GM23338 (cell line): Measurements from ENCODE around the gene TRIP10. TPM values are rescaled to one million over a fixed set of nuclear protein-coding genes. Genes with fewer than 3 reads are reported as not detected.

Source experiments
- ATAC-seq: fragments of 200-7000 bp; cut with Tn5 transposase; 3 replicates; pipeline ENCODE4 v1.9.1; 2020
- DNase-seq: peaks from one replicate; pipeline ENCODE4 v3.0.0-alpha.2; 2015; ENCODE audit warnings: low spot score
- H2AFZ ChIP-seq: fragments of 200-600 bp; sonication (generic); 2 replicates; pipeline ENCODE4 v1.8.0; 2016; ENCODE audit warnings: antibody characterized with exemption, mild to moderate bottlenecking, moderate library complexity
- H3F3A ChIP-seq: fragments of 200-600 bp; sonication (generic); replicated peaks from 2 replicates; pipeline ENCODE4 v1.8.0; 2017; ENCODE audit warnings: antibody characterized with exemption, mixed run types, low read depth
- H3K27ac ChIP-seq: fragments of 200-600 bp; sonication (generic); 2 replicates; pipeline ENCODE4 v1.6.1; 2016; ENCODE audit warnings: low read depth
- H3K27me3 ChIP-seq: fragments of 200-600 bp; sonication (generic); 2 replicates; pipeline ENCODE4 v1.8.0; 2016; ENCODE audit warnings: mild to moderate bottlenecking, mixed run types, moderate library complexity; ENCODE audit not compliant: insufficient read depth
- H3K36me3 ChIP-seq: fragments of 200-600 bp; sonication (generic); 2 replicates; pipeline ENCODE4 v1.8.0; 2016; ENCODE audit warnings: mild to moderate bottlenecking; ENCODE audit not compliant: insufficient read depth
- H3K4me1 ChIP-seq: fragments of 200-600 bp; sonication (generic); 2 replicates; pipeline ENCODE4 v1.8.0; 2016; ENCODE audit warnings: mild to moderate bottlenecking, moderate library complexity; ENCODE audit not compliant: insufficient read depth
- H3K4me2 ChIP-seq: fragments of 200-600 bp; sonication (generic); 2 replicates; pipeline ENCODE4 v1.7.1; 2017; ENCODE audit warnings: mixed run types
- H3K4me3 ChIP-seq: fragments of 200-600 bp; sonication (generic); 2 replicates; pipeline ENCODE4 v1.6.1; 2016; ENCODE audit warnings: mixed run types
- H3K79me2 ChIP-seq: fragments of 200-600 bp; sonication (generic); replicated peaks from 2 replicates; pipeline ENCODE4 v1.8.0; 2017; ENCODE audit warnings: mild to moderate bottlenecking; ENCODE audit not compliant: insufficient read depth
- H3K9me2 ChIP-seq: fragments of 200-600 bp; sonication (generic); 2 replicates; pipeline ENCODE4 v1.8.0; 2017; ENCODE audit not compliant: insufficient read depth
- H4K20me1 ChIP-seq: fragments of 200-600 bp; sonication (generic); replicated peaks from 2 replicates; pipeline ENCODE4 v1.8.0; 2017; ENCODE audit warnings: mild to moderate bottlenecking; ENCODE audit not compliant: insufficient read depth
- H3K27ac Mint-ChIP-seq: 2 replicates; pipeline ENCODE4 v1.8.0; 2020; ENCODE audit warnings: inconsistent platforms, mild to moderate bottlenecking, moderate library complexity, mixed read lengths
- H3K27me3 Mint-ChIP-seq: 3 replicates; pipeline ENCODE4 v1.8.0; 2022; ENCODE audit warnings: low read depth, mild to moderate bottlenecking, moderate library complexity, mixed read lengths, inconsistent platforms; ENCODE audit not compliant: insufficient read depth, poor library complexity
- H3K36me3 Mint-ChIP-seq: 3 replicates; pipeline ENCODE4 v1.8.0; 2021; ENCODE audit warnings: low read depth, mild to moderate bottlenecking, inconsistent platforms, moderate library complexity, mixed read lengths
- H3K4me1 Mint-ChIP-seq: 3 replicates; pipeline ENCODE4 v1.8.0; 2020; ENCODE audit warnings: mild to moderate bottlenecking, inconsistent platforms, mixed read lengths
- H3K4me3 Mint-ChIP-seq: 3 replicates; pipeline ENCODE4 v1.8.0; 2021; ENCODE audit warnings: moderate library complexity, mild to moderate bottlenecking, inconsistent platforms, mixed read lengths
- H3K9me3 Mint-ChIP-seq: 3 replicates; pipeline ENCODE4 v1.8.0; 2020; ENCODE audit warnings: moderate library complexity, mild to moderate bottlenecking, inconsistent platforms, mixed read lengths
- CREB1 ChIP-seq: fragments of 250-450 bp; sonication (Bioruptor Pico); IDR thresholded peaks from 2 replicates; pipeline ENCODE4 v1.5.0; 2020; ENCODE audit warnings: low read depth, mild to moderate bottlenecking, moderate library complexity
- CTCF ChIP-seq, 2 experiments: fragments of 200-600 bp in 1 of 2; sonication (generic) in 1 of 2; conservative IDR thresholded peaks; 2 replicates each; pipeline versions ENCODE4 v1.5.1 to v1.6.1; 2016 to 2017; ENCODE audit warnings: antibody characterized with exemption in 2 of 2, low read depth in 2 of 2, mild to moderate bottlenecking in 2 of 2, moderate library complexity in 1 of 2
- ETS1 ChIP-seq: IDR thresholded peaks from 2 replicates; pipeline ENCODE4 v1.6.1; 2016; ENCODE audit warnings: antibody characterized with exemption
- EZH2 ChIP-seq: fragments of 200-600 bp; sonication (generic); IDR thresholded peaks from one replicate; pipeline ENCODE4 v1.8.0; 2017; ENCODE audit warnings: antibody characterized with exemption, mild to moderate bottlenecking, low read depth; ENCODE audit not compliant: unreplicated experiment
- EZH2phosphoT487 ChIP-seq: fragments of 200-600 bp; sonication (generic); IDR thresholded peaks from one replicate; pipeline ENCODE4 v1.8.1; 2018; ENCODE audit warnings: antibody characterized with exemption; ENCODE audit not compliant: unreplicated experiment
- POLR2AphosphoS5 ChIP-seq: IDR thresholded peaks from 2 replicates; pipeline ENCODE4 v1.6.1; 2016; ENCODE audit warnings: antibody characterized with exemption, low read depth
- REST ChIP-seq: IDR thresholded peaks from one replicate; pipeline ENCODE4 v1.6.1; 2018; ENCODE audit warnings: antibody characterized with exemption; ENCODE audit not compliant: unreplicated experiment
- STAT1 ChIP-seq: IDR thresholded peaks from one replicate; pipeline ENCODE4 v1.6.1; 2016; ENCODE audit warnings: antibody characterized with exemption; ENCODE audit not compliant: unreplicated experiment
- ZNF114 ChIP-seq: fragments of 250-450 bp; sonication (Bioruptor Pico); IDR thresholded peaks from 2 replicates; pipeline ENCODE4 v1.5.0; 2020; ENCODE audit warnings: mild to moderate bottlenecking, moderate library complexity
- ZNF331 ChIP-seq: fragments of 250-450 bp; sonication (Bioruptor Pico); IDR thresholded peaks from 2 replicates; pipeline ENCODE4 v1.5.0; 2020; ENCODE audit warnings: low read depth, mild to moderate bottlenecking, moderate library complexity
- polyA plus RNA-seq: library from polyadenylated mRNA; unstranded; fragments of >200 nt; fragmentation: Nextera tagmentation; extraction: Ambion mirVana; gene quantifications from 2 replicates; pipeline ENCODE4 v1.2.1, GENCODE V29; 2016
- total RNA-seq: library from RNA; depleted of rRNA; stranded (reverse); fragments of >200 nt; shearing (Covaris generic); gene quantifications from 2 replicates; pipeline ENCODE4 v1.2.3, GENCODE V29; 2014

TRIP10 gene
- total and polyA plus RNA-seq, 2 experiments from 2014 or later, result 56.8 to 68.5 TPM

GRCh38 chr19:6691342-6691741, 48.1 kb upstream of the TRIP10 start:
- H3K27me3 Mint-ChIP-seq, result peaks cover 8% of the 10 kb centered on the region
- ATAC-seq, result no peak
- TF ChIP-seq REST (no peak), EZH2 (no peak), STAT1 (no peak)
- H3K27ac ChIP-seq, result no peak overlapping the region
- no peaks in the 10 kb centered on the region for H3K79me2 ChIP-seq
- H3K9me3 Mint-ChIP-seq, result peaks cover 90% of the 10 kb centered on the region
- no peaks in the 10 kb centered on the region for H3K4me1 ChIP-seq
- H2AFZ ChIP-seq, result no peak overlapping the region
- no peak overlapping the region for H3K27ac Mint-ChIP-seq
- no peak overlapping the region for H3K4me3 Mint-ChIP-seq
- H4K20me1 ChIP-seq, result no peaks in the 10 kb centered on the region
- no peak for DNase-seq
- no peaks in the 10 kb centered on the region for H3F3A ChIP-seq
- H3K36me3 Mint-ChIP-seq, result peaks cover 41% of the 10 kb centered on the region
- H3K4me2 ChIP-seq, result no peak overlapping the region
- no peaks in the 10 kb centered on the region for H3K9me2 ChIP-seq
- no peak overlapping the region for H3K4me3 ChIP-seq
- H3K36me3 ChIP-seq, result no peaks in the 10 kb centered on the region
- H3K4me1 Mint-ChIP-seq, result no peaks in the 10 kb centered on the region
- H3K27me3 ChIP-seq, result no peaks in the 10 kb centered on the region

- DNase-seq, result no peak
- no peak overlapping the region for H3K4me3 ChIP-seq
- H3K9me2 ChIP-seq, result no peaks in the 10 kb centered on the region
- H3K36me3 Mint-ChIP-seq, result peaks cover 44% of the 10 kb centered on the region
- no peak for ATAC-seq
- no peaks in the 10 kb centered on the region for H3F3A ChIP-seq
- H3K4me1 ChIP-seq, result no peaks in the 10 kb centered on the region
- H3K4me2 ChIP-seq, result no peak overlapping the region
- no peak overlapping the region for H3K4me3 Mint-ChIP-seq
- H3K27ac Mint-ChIP-seq, result no peak overlapping the region
- no peaks in the 10 kb centered on the region for H3K27me3 ChIP-seq
- no peak overlapping the region for H2AFZ ChIP-seq
- no peaks in the 10 kb centered on the region for H4K20me1 ChIP-seq
- peaks cover 90% of the 10 kb centered on the region for H3K9me3 Mint-ChIP-seq
- H3K36me3 ChIP-seq, result no peaks in the 10 kb centered on the region
- H3K27ac ChIP-seq, result no peak overlapping the region
- H3K4me1 Mint-ChIP-seq, result no peaks in the 10 kb centered on the region
- H3K27me3 Mint-ChIP-seq, result peaks cover 8% of the 10 kb centered on the region
- H3K79me2 ChIP-seq, result no peaks in the 10 kb centered on the region
- TF ChIP-seq ZNF114 (CRISPR knock-in tag) (no peak), CTCF (conservative IDR thresholded peaks at IDR 0.05; ENCODE audit: low read depth in 2 of 2) (no peak), CREB1 (no peak), POLR2AphosphoS5 (no peak), ZNF331 (no peak), EZH2phosphoT487 (no peak), EZH2 (no peak), ETS1 (no peak)
These were observed 47.5 kb upstream of the TRIP10 start for GRCh38 chr19:6692027-6692426.
